ENCODE results near the gene TNFRSF6B. TPM values are rescaled to one million over a fixed set of nuclear protein-coding genes. Genes with fewer than 3 reads are reported as not detected.

TNFRSF6B gene
- total and polyA plus RNA-seq, 4 donors: 1.6 to 195 (median 32.7) TPM

GRCh38 chr20:63653974-63654668, 42.3 kb upstream of the TNFRSF6B start:
- Histone ChIP-seq H3K9me3 (ENCODE audit: control insufficient read depth in 4 of 4, insufficient read depth in 3 of 4, low read length in 3 of 4) (no peaks in the 10 kb centered on the region), H3K4me1 (ENCODE audit: control insufficient read depth in 5 of 5, insufficient read depth in 5 of 5, low read length in 5 of 5) (peaks cover 0 to 38% (median 17%) of the 10 kb centered on the region in 5 donors), H3K4me3 (no peak overlapping the region), H3K36me3 (ENCODE audit: control insufficient read depth in 4 of 4, insufficient read depth in 4 of 4, low read length in 4 of 4) (no peaks in the 10 kb centered on the region), H3K9ac (ENCODE audit: insufficient read depth in 1 of 2, low read length in 2 of 2) (no peak overlapping the region), H3K27me3 (ENCODE audit: control insufficient read depth in 3 of 3, insufficient read depth in 3 of 3, low read length in 2 of 3) (no peaks in the 10 kb centered on the region), H3K27ac (ENCODE audit: low read depth in 1 of 2, low read length in 1 of 2) (no peak overlapping the region)
- ATAC-seq (ENCODE audit: insufficient read depth, low FRiP score) (no peak), DNase-seq (no peak)
- no peak for TF ChIP-seq CTCF (IDR thresholded peaks at IDR 0.05; ENCODE audit: control extremely low read depth, extremely low read depth)
- WGBS, 2 donors: 53 to 63% methylated on average over 13 to 15 of the region's 15 CpGs

GRCh38 chr20:63655249-63655648, 41.2 kb upstream of the TNFRSF6B start:
- Histone ChIP-seq H3K9ac (ENCODE audit: insufficient read depth in 1 of 2, low read length in 2 of 2) (no peak overlapping the region), H3K4me3 (no peak overlapping the region), H3K4me1 (ENCODE audit: control insufficient read depth in 5 of 5, insufficient read depth in 5 of 5, low read length in 5 of 5) (peaks cover 0 to 43% (median 21%) of the 10 kb centered on the region in 5 donors), H3K36me3 (ENCODE audit: control insufficient read depth in 4 of 4, insufficient read depth in 4 of 4, low read length in 4 of 4) (peaks cover 0 to 2% (median 0%) of the 10 kb centered on the region in 4 donors), H3K9me3 (ENCODE audit: control insufficient read depth in 4 of 4, insufficient read depth in 3 of 4, low read length in 3 of 4) (no peaks in the 10 kb centered on the region), H3K27me3 (ENCODE audit: control insufficient read depth in 3 of 3, insufficient read depth in 3 of 3, low read length in 2 of 3) (no peaks in the 10 kb centered on the region), H3K27ac (ENCODE audit: low read depth in 1 of 2, low read length in 1 of 2) (no peak overlapping the region)
- no peak for ATAC-seq (ENCODE audit: insufficient read depth, low FRiP score)
- no peak for TF ChIP-seq CTCF (IDR thresholded peaks at IDR 0.05; ENCODE audit: control extremely low read depth, extremely low read depth)
- DNase-seq: no peak
- 68 to 92% methylated on average over 4 of the region's 4 CpGs for WGBS, 2 donors

GRCh38 chr20:63656451-63656850, 40.0 kb upstream of the TNFRSF6B start:
- Histone ChIP-seq H3K36me3 (ENCODE audit: control insufficient read depth in 4 of 4, insufficient read depth in 4 of 4, low read length in 4 of 4) (peaks cover 0 to 8% (median 5%) of the 10 kb centered on the region in 4 donors), H3K4me1 (ENCODE audit: control insufficient read depth in 5 of 5, insufficient read depth in 5 of 5, low read length in 5 of 5) (peaks cover 0 to 38% (median 21%) of the 10 kb centered on the region in 5 donors), H3K9me3 (ENCODE audit: control insufficient read depth in 4 of 4, insufficient read depth in 3 of 4, low read length in 3 of 4) (no peaks in the 10 kb centered on the region), H3K27me3 (ENCODE audit: control insufficient read depth in 3 of 3, insufficient read depth in 3 of 3, low read length in 2 of 3) (no peaks in the 10 kb centered on the region), H3K27ac (ENCODE audit: low read depth in 1 of 2, low read length in 1 of 2) (no peak overlapping the region), H3K4me3 (no peak overlapping the region), H3K9ac (ENCODE audit: insufficient read depth in 1 of 2, low read length in 2 of 2) (no peak overlapping the region)
- TF ChIP-seq CTCF (IDR thresholded peaks at IDR 0.05; ENCODE audit: control extremely low read depth, extremely low read depth): no peak
- DNase-seq: no peak
- 91 to 92% methylated on average over 3 of the region's 3 CpGs for WGBS, 2 donors
- ATAC-seq (ENCODE audit: insufficient read depth, low FRiP score): no peak
